Stromal cell of bone marrow (primary cell): ENCODE measurements around the gene DES.

Experiments
- DNase-seq: peaks from one replicate; pipeline ENCODE4 v3.0.0-alpha.2; 2012; ENCODE audit warnings: low read depth

The DES gene

DNA sequence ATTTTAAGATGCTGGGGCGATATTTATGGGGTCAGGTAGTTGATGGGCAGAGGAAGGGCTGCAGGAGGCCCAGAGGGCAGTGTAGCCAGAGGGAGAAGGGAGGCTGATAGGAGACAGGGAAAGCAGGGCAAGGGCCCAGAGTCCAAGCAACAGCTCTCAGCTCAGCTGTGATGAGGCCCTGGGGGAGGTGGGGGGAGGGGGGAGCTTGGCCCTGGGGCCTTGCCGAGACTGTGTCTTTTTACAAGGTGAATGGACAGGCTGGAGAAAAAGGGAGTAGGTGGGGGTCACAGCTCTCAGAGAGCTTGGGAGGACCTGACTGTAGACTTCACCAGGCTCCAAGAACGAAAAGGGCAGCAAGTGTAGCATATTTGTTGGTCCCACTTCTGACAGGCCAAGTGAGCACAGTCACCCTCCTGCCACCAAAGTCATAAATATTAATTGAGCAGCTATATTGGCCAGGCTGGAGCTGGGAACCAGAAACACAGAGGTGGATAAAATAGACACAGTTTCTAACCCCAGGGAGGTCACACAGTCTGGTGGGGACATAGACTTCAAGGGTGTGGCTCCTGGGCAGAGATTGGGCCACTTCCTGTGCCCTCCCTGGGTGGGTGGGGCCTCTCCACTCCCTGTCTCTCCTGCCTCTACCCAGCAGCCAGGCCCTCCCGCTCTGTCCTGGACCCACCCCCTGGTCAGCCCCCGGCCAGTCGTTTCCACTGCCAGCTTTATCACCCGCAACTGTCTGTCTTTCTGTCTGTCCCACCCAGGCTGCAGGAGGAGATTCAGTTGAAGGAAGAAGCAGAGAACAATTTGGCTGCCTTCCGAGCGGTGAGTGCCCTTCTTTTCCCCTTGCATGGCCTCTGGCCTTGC lies 1.4 kb downstream of the DES start:
- DNase-seq, result no peak

DNA sequence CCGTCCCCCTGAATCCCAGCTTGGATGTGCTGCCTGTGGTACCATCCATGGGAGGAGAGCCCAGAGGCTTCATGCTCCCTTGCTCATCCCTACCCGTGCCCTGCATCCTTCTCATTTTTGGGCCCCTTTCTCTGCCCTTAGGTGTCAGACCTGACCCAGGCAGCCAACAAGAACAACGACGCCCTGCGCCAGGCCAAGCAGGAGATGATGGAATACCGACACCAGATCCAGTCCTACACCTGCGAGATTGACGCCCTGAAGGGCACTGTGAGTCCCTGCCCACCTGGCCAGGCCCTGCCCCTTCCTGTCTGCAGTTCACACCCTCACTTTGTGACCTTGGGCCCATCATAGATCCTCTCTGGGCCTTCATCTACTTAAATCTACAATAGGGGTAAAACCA lies 2.5 kb downstream of the DES start:
- DNase-seq, result no peak

DNA sequence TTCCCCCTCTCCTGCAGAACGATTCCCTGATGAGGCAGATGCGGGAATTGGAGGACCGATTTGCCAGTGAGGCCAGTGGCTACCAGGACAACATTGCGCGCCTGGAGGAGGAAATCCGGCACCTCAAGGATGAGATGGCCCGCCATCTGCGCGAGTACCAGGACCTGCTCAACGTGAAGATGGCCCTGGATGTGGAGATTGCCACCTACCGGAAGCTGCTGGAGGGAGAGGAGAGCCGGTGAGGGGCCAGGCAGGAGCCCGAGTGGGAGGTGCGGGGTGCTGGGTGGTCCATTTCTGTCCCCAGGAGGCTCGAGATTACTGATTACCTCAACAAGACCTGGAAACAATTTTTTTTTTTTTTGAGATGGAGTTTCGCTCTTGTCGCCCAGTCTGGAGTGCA lies 3.1 kb downstream of the DES start:
- no peak for DNase-seq

DNA sequence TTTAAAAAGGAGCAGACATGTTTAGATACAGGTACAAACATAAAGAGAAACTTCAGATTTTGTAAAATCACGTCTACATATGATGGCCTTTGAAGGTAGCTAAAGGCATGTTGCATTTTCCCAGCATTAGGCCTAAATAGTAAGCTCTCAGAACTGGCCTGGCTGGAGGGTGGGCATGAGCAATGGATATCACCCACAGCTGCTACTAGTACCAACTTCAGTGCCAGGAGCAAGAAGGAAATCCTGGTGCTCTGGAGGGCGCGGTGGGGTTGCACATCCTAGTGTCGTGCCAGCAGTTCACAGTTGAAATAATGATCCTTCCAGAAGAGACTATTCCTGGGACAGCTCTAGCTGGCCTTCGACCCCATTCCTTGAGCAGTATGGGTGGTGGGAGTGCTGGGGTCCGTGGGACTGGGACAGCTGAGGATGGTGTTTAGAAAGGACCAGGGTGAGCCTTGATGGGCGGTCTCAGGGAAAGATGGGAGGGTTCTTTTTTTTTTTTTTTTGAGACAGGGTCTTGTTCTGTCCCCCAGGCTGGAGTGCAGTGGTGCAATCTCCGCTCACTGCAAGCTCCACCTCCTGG lies 4.9 kb downstream of the DES start:
- DNase-seq, result no peak

DNA sequence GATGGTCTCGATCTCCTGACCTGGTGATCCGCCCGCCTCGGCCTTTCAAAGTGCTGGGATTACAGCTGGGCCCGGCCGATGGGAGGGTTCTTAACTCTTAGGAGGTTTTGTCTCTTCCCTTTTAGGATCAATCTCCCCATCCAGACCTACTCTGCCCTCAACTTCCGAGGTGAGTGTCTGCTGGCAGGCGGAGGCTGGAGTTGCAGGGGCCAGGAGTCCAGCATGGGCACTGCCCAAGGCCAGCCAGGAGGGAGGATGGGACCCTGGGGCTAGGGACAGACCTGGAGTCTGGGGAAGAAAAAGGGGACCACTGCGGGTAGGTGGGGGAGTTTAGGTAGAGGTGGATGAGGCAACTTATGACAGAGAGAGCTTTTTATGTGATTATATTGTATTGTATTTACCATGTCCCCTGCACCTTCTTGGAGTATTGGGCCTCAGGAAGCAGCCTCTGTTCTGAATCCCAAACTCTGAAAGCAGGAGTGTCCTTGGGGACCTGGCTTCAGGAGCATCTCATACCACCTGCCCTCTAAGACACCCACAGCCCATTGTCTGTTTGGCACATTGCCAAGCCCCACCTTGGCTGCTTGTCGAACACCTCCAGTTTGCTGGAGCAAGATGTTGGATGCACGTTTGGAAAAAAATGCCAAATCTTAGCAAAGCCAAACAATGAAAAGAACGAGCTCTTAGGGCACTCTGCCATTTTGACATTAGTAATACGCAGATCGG lies 5.6 kb downstream of the DES start:
- no peak for DNase-seq

GRCh38 chr2:219425238-219426067 lies 7.3 kb downstream of the DES start:
- DNase-seq, result no peak

GRCh38 chr2:219426068-219426443 lies 7.9 kb downstream of the DES start:
- DNase-seq, result no peak

GRCh38 chr2:219426534-219427136 lies 8.5 kb downstream of the DES start:
- DNase-seq, result no peak

DNA sequence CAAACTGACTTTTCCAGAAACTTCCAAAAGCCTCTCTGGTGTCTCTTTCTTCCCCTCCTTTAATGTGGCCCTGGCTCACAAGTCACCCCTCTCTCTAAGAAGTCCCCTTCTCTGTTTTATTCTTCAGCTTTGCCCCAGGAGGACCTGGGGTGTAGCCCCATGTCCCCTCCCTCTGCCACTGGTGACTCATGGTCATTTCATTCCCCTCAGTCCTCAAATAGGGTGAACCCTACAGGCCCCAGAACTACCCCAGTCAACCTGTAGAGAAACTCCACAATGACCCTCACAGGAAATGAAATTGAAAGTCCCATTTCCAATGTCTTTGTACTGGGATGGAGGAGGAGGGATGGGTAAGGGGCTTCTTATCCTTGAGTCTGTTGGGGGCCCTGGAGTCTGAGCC lies 10.3 kb downstream of the DES start:
- no peak for DNase-seq

- DNase-seq, result no peak
Measured at GRCh38 chr2:219429958-219430606, 11.9 kb downstream of the DES start.

DNA sequence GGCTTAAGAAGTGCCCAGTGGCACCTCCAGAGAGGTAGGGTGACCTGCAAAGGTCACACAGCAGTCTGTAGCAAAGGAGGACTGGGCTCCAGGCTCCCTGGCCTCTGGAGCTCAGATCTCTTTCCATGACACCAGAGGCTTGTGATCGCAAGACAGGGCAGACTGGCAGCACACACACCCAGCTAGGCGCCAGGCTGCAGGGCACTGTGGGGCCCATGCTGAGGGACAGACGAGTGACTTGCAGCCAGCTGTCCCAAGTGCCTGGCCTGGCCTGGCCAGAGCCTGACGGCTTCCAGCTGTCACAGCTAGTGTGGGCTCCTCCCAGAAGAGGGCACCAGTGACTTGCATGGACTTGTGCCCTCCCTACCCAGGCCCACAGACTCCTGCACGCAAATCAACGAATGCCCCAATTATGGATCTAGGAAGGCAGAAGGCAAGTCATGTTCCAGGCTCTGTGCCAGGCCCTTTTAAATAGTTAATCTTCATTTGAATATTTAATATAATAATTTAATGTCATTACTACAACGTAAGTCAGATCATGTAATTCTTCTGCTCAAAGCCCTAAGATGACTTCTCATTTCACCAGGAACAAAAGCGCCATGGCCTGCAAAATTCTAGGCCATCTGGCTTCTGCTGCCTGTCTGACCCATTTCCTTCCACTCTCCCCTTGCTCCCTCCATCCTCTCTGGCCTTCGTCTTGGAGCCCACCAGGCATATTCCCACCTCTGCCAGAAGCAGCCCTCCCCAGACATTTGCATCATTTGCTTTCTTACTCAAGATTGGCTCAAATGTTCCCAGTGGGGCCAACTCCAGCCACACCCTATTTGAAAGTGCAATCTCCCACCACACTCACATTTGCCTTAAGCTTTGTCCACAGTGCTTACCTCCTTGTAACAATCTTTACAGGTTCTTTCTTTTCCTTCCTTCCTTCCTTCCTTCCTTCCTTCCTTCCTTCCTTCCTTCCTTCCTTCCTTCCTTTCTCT lies 12.7 kb downstream of the DES start:
- no peak for DNase-seq

DNA sequence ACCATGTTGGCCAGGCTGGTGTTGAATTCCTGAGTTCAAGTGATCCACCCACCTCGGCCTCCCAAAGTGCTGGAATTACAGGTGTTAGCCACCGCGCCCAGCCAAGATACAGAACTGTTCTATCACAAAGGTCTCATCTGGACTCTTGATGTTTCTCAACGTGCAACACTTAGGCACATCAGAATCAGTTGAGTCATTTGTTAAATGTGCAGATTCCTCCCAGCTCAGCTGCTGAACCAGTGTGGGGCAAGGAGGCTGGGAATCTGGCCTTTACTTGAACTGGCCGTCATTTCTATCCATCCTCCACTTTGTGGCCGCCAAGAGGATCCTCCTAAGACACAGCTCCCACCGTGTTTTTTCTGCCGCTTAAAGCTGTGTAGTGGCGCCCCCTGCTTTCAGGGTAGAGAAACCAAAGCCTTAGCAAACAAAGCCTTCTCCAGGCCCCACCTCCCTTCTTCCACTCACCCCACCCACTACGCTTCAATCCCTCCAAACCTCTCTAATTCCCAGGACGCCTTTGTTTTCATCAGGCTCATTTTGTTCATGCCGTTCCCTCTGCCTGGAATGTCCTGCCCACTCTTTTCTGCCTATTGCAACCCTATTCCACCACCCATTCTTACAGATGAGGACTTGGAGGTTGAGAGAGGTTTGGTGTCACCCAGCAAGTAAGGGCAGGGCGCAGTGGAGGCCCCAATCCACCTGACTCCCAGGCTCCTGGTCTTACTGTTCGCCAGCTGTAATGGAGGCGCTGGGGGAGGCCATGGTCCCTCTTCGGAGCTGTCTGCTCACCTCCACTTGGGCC lies 15.7 kb downstream of the DES start:
- no peak for DNase-seq

DNA sequence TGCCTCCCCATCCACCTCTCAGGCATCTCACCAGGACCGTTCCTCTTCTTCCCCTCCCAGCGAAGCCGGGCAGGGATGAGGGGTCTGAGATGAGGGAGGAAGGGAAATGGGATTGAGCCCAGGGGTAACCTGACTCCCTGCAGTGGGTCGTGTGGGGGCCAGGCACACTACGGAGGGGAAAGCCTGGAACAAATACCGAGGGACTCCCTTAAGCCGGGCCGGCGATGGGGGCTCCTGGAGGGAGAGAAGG lies 16.2 kb downstream of the DES start:
- DNase-seq, result no peak

GRCh38 chr2:219434718-219435525 lies 16.7 kb downstream of the DES start, which contains the start of gene SPEG:
SPEG (plus strand) TSS chr2:219434843; CDS start chr2:219434978, 135 bp downstream.
- no peak for DNase-seq

- no peak for DNase-seq
Measured at GRCh38 chr2:219435701-219436100, 17.5 kb downstream of the DES start.

DNA sequence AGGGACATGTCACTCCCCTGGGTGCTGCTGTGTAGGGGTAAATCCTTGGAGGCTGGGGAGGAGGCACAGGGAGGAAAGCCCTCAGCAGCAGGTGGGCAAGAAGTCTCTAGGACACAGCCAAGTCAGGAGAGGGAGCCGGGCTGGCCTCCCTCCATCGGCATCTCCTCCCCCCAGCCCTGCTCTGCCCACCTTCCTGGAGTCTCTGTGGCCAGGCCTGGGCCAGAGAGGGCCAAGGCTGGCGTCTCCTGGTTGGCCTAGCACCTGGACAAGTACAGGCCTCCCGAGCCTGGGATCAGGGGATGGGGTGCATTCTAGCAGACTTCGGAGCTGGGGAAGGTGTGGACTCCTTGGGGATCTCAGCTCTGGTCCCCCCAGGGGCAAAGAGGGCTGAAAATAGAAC lies 18.3 kb downstream of the DES start:
- DNase-seq, result no peak

DNA sequence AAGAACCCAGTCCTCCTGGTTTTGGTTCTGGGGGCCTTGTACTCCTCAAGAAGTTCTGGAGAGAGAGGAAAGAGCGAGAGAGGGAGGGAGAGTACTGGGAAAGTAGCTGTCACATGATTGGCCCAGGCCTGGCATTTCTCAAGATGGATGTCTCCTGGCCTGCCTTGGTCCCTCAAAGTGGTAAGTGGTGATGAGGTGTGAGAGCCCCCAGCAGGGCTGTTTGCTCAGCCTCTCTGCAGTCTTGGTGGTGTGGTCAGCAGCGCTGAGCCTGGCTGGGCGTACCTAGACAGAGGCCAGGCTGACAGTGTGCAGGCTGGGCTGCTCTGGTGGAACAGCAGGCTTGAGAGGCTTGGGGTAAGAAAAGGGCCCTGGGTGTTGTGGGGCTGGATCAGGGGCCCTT lies 19.0 kb downstream of the DES start:
- no peak for DNase-seq

GRCh38 chr2:219437690-219438206 lies 19.6 kb downstream of the DES start:
- no peak for DNase-seq
